Body of pancreas (tissue), 4 donors: Measurements from ENCODE around the gene KNTC1.

ENCODE experiments used
- CTCF ChIP-seq, 7 experiments: fragments of 450-650 bp in 4 of 7; fragments of 200-600 bp in 3 of 7; sonication (generic) in 3 of 7; IDR thresholded peaks; one replicate each; pipeline ENCODE4 v1.5.1; 2016 to 2019; ENCODE audit warnings: antibody characterized with exemption in 7 of 7
- POLR2A ChIP-seq, 3 donors: fragments of 450-650 bp; IDR thresholded peaks; one replicate each; pipeline ENCODE4 v1.6.1; 2016; ENCODE audit warnings: antibody characterized with exemption in 3 of 3, mild to moderate bottlenecking in 2 of 3

- TF ChIP-seq POLR2A (IDR thresholded peaks at IDR 0.05) (no peak), CTCF (IDR thresholded peaks at IDR 0.05) (no peak)
Observed at GRCh38 chr12:122501489-122501989, 25.5 kb upstream of the KNTC1 start.
